HUES48 (cell line): ENCODE data around the gene ATP13A2.

Experiments
- H3K27ac ChIP-seq: one replicate; pipeline ENCODE4 v1.7.0; 2013; ENCODE audit warnings: low read depth, low read length, inconsistent platforms
- H3K27me3 ChIP-seq: 2 replicates; pipeline ENCODE4 v1.6.1; 2013; ENCODE audit warnings: mild to moderate bottlenecking, low read length; ENCODE audit not compliant: control insufficient read depth, insufficient read depth
- H3K36me3 ChIP-seq: 2 replicates; pipeline ENCODE4 v1.6.1; 2013; ENCODE audit warnings: low read length; ENCODE audit not compliant: control insufficient read depth, insufficient read depth
- H3K4me1 ChIP-seq: 2 replicates; pipeline ENCODE4 v1.6.1; 2013; ENCODE audit warnings: mild to moderate bottlenecking, low read length; ENCODE audit not compliant: control insufficient read depth, insufficient read depth
- H3K4me3 ChIP-seq: 2 replicates; pipeline ENCODE4 v1.5.1; 2013; ENCODE audit warnings: mild to moderate bottlenecking, low read depth, low read length
- H3K9ac ChIP-seq: 2 replicates; pipeline ENCODE4 v1.6.1; 2013; ENCODE audit warnings: mild to moderate bottlenecking, low read depth, low read length, moderate library complexity
- H3K9me3 ChIP-seq: 2 replicates; pipeline ENCODE4 v1.6.1; 2013; ENCODE audit warnings: low read length; ENCODE audit not compliant: control insufficient read depth, insufficient read depth

Gene ATP13A2, protein sequence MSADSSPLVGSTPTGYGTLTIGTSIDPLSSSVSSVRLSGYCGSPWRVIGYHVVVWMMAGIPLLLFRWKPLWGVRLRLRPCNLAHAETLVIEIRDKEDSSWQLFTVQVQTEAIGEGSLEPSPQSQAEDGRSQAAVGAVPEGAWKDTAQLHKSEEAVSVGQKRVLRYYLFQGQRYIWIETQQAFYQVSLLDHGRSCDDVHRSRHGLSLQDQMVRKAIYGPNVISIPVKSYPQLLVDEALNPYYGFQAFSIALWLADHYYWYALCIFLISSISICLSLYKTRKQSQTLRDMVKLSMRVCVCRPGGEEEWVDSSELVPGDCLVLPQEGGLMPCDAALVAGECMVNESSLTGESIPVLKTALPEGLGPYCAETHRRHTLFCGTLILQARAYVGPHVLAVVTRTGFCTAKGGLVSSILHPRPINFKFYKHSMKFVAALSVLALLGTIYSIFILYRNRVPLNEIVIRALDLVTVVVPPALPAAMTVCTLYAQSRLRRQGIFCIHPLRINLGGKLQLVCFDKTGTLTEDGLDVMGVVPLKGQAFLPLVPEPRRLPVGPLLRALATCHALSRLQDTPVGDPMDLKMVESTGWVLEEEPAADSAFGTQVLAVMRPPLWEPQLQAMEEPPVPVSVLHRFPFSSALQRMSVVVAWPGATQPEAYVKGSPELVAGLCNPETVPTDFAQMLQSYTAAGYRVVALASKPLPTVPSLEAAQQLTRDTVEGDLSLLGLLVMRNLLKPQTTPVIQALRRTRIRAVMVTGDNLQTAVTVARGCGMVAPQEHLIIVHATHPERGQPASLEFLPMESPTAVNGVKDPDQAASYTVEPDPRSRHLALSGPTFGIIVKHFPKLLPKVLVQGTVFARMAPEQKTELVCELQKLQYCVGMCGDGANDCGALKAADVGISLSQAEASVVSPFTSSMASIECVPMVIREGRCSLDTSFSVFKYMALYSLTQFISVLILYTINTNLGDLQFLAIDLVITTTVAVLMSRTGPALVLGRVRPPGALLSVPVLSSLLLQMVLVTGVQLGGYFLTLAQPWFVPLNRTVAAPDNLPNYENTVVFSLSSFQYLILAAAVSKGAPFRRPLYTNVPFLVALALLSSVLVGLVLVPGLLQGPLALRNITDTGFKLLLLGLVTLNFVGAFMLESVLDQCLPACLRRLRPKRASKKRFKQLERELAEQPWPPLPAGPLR

DNA sequence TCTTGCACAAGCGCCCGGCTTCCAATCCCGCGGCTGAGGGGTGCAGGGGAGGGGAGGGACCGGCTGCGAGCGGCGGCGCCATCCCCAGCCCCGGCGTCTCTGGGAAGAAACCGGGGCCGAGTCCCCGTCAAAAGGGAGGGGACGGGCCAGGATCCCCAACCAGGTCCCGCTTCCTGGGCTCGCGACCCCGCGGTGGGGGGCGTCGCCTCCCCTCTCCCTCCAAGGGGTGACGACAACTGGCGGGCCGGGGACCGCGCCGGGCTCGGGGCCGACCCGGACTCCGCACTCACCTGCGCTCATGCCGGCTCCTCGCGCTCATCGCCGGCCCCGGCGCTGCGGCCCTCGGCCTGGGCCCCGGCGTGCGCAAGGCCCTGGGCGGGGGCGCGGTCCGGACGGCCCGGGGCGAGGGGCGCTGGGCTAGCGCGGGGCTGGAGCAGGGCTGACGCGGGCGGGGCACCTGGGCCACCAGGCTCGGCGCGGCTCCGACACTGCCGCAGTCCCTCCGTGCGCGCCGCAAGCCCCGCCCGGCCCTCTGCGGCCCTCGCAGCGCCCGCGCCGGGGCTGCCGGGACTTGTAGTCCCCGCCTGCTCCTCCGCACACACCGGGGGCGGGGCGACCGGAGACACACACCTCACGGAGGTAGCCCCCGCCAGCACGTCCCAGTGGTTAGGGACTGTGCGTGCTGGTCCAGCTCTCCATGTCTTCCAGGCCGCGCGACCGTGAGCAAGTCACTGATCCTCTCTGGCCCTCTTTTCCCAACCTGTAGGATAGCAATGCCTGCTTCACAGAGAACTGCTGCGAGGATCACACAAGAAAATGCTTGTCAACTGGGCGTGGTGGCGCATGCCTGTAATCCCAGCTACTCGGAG is at the start of gene ATP13A2:
ATP13A2 (minus strand) TSS at position 490 of the 869 bp plus-strand sequence; CDS start at position 300, 190 bp downstream.
- H3K4me3 ChIP-seq, result peak within 1 kb of the TSS; percentile 88
- no peaks in the 10 kb centered on the region for H3K27me3 ChIP-seq
- no peaks in the 10 kb centered on the region for H3K9me3 ChIP-seq
- peaks cover 60% of the 10 kb centered on the region for H3K4me1 ChIP-seq
- peak within 1 kb of the TSS; percentile 42 for H3K27ac ChIP-seq
- peak within 1 kb of the TSS; percentile 43; the same call in 1 of the 2 replicates for H3K9ac ChIP-seq
- H3K36me3 ChIP-seq, result no peaks in the 10 kb centered on the region

DNA sequence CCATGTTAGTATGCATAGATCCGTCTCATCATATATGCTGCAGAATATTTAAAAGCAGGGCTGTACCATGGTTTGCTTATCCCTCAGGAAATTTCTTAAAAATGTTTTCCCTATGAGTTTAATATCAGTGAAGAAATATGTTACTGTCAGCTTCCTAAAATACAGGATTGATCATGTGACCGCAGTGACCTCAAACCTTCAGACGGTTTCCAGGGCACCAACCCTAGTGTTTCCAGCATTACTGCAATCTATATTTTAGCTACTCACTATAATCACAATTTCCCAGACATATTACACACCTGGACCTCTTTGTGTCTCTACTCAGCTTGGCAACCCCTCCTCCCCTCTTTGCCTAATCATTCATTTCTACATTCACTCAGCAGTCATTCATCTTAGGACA is 49.8 kb upstream of the ATP13A2 start:
- H3K4me1 ChIP-seq, result peaks cover 15% of the 10 kb centered on the region
- no peak overlapping the region for H3K9ac ChIP-seq
- no peaks in the 10 kb centered on the region for H3K9me3 ChIP-seq
- H3K27me3 ChIP-seq, result no peaks in the 10 kb centered on the region
- H3K4me3 ChIP-seq, result no peak overlapping the region
- H3K36me3 ChIP-seq, result no peaks in the 10 kb centered on the region
- no peak overlapping the region for H3K27ac ChIP-seq

DNA sequence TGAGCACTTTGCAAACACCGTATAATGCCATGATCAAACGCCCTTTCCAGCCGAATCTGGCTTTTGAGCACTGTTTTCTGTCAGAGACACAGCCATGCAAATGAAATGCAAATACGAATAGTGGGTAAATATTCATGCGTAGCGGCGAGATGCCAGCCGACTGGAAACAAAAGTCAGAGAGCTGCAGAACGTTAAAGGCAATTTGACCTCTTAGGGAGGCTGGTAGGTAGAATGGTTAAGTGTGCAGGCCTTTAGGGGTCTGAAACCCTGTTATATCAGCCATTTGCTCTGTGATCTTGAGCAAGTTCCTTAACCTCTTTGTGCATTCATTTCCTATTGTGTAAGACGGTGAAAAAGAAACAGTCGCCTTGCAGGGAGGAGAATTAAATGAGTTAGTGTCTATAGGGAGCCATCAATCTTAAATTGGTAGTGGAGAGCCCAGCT is 48.6 kb upstream of the ATP13A2 start:
- H3K4me1 ChIP-seq, result peaks cover 15% of the 10 kb centered on the region
- H3K36me3 ChIP-seq, result no peaks in the 10 kb centered on the region
- no peak overlapping the region for H3K4me3 ChIP-seq
- no peaks in the 10 kb centered on the region for H3K27me3 ChIP-seq
- peak overlapping the region; percentile 23 for H3K27ac ChIP-seq
- H3K9ac ChIP-seq, result no peak overlapping the region
- no peaks in the 10 kb centered on the region for H3K9me3 ChIP-seq

DNA sequence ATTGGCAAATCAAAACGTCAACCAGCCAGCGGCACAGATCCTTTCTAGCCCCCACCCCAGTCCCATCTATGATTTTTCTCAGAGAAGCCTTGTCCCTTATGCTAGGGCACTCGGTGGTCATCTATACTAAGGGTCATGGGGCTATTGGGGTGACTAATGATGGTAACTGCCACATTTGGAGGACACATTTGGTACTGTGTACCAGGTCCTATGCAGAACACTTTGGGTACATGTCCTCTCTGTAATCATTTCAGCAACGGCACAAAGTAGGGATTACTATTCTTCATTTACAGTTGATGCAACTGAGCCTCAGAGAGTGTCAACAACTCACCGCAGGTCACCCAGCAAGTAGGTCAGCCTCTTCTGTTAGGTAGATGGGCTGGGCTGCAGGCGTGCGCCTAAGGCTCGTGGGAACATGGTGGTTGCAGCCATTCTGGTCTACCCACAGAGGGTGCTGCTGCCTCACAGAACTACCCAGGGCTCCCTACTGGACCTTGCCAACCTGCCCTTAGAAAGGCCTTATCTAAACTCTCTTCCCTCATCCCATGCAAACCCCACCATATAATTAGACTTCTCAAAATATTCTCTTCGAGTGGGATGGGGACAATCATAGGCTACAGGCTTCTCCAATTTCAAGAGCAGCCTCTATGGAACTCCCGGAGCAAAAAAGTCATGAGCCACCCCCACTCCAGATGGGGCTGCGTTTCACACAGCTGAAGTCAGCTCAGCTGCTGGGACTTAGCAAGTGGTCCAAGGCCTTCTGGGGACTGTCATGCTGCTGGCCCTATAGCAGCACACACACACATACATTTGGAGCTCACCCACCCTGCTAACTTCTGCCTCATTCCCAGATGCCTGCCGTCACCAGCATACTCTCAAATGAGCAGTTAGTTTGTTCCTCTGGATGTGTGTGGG is 47.9 kb upstream of the ATP13A2 start:
- no peaks in the 10 kb centered on the region for H3K36me3 ChIP-seq
- H3K4me1 ChIP-seq, result peaks cover 15% of the 10 kb centered on the region
- no peaks in the 10 kb centered on the region for H3K9me3 ChIP-seq
- H3K4me3 ChIP-seq, result no peak overlapping the region
- no peaks in the 10 kb centered on the region for H3K27me3 ChIP-seq
- H3K27ac ChIP-seq, result peak overlapping the region; percentile 23
- no peak overlapping the region for H3K9ac ChIP-seq

DNA sequence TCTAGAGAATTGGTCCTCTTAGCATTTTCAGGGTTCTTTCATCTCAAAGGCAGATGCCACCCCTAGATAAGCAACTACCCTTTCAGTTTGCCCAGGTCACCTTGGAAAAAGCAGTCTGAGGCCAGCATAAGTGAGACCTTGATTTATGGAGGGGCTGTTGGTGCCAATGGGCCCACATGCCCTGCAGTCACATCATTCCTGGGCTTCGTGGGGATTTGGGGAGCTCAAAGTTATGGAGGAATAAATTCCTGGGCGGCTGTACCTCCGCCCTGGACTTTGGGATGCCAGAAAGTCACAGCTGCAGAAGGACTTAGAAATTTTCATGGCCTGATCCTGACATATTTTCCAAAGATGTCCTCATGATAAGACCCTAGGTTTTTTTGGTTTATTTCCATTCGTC is 44.8 kb upstream of the ATP13A2 start:
- H3K36me3 ChIP-seq, result peaks cover under 1% of the 10 kb centered on the region
- H3K9me3 ChIP-seq, result no peaks in the 10 kb centered on the region
- H3K4me3 ChIP-seq, result no peak overlapping the region
- H3K9ac ChIP-seq, result no peak overlapping the region
- no peaks in the 10 kb centered on the region for H3K27me3 ChIP-seq
- H3K27ac ChIP-seq, result no peak overlapping the region
- H3K4me1 ChIP-seq, result peaks cover 21% of the 10 kb centered on the region

DNA sequence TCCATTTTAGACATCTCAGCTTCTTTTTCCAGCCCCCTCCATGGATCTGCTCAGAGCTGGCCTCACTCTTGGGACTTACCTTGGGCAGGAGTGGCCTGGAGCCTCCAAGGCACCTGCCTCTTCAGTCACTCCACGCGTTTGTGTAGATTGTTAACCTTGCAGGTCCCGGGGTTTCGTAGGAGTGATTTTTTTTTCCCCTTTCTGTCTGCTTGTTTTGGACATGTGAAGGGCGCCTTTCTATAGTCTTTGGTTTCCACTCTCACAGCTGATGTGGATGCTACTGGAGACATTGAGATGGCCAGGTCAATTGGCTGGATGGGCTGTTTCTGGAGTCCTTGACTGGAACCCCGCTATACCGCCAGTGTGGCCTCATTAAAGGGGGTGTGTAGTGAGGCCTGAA is 44.1 kb upstream of the ATP13A2 start:
- H3K27me3 ChIP-seq, result no peaks in the 10 kb centered on the region
- H3K9ac ChIP-seq, result no peak overlapping the region
- H3K4me1 ChIP-seq, result peaks cover 20% of the 10 kb centered on the region
- no peaks in the 10 kb centered on the region for H3K9me3 ChIP-seq
- no peak overlapping the region for H3K4me3 ChIP-seq
- peaks cover 8% of the 10 kb centered on the region for H3K36me3 ChIP-seq
- H3K27ac ChIP-seq, result no peak overlapping the region

DNA sequence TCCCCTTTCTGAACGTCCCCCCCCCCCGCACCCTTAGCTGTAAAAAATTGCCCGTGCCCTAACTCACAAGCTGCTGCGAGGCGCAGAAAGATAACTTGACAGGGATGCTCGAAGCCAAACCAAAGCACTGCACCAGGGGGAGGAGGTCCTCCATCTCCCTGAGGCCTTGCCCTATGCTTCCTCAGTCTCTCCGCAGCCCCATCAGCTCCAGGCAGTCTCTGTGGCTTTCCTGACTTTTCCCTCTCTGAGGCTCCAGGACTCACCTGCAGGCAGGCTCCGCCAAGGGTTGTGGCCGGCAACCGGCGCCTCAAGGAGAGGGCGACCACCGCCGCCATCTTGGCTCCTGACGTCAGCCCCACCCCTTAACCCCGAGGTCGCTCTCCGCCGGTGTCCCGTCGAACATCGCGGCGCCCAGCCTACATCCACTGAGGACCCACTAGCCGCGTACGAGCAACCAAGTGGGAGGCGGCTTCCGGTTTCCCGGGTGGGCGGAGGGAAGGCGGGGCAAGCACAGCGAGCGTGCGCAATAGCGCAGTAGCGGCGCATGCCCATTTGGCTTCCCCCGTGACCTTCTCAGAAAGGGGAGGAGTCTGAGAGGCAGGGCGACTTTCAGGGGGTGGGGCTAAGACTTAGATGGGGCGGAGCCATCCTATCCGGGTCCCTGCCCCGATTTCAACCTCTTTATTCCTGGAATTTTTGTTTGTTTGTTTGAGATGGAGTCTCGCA is 42.1 kb upstream of the ATP13A2 start, which contains the start of gene SDHB:
SDHB (minus strand) TSS at position 348 of the 726 bp plus-strand sequence; CDS start at position 335, 13 bp downstream.
- peaks cover 10% of the 10 kb centered on the region for H3K4me1 ChIP-seq
- H3K9ac ChIP-seq, result peak within 1 kb of the TSS; percentile 80

DNA sequence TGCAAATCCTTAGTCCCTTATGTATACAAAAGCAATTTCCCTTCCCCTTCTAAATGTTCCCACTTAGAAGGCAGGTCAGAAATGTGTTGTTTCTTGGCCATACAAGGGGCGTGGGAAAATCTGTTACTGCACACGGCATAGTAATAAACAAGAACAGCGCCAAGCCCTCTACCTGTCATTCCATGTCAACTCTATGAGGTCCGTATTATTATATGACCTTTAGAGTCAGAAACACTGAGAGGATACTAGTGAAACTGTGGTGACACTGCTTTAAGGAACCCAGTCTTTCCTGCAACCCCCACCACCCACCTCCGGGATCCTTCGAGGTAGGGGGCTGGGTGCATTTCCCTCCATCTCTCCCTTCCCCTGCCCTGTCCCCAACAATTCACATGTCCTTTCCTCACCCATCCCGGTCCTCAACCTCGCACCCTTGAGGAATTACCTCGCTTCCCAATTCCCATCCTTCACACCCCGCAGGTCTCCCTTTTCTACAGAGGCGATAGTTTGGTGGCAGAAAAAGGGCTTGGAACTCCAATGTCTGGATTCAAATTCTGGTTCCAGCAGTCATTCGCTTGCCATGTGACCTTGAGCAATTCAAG is 41.5 kb upstream of the ATP13A2 start:
- Histone ChIP-seq H3K27ac (peak overlapping the region; percentile 80), H3K27me3 (no peaks in the 10 kb centered on the region), H3K9ac (peak overlapping the region; percentile 80), H3K4me1 (peaks cover 10% of the 10 kb centered on the region), H3K36me3 (peaks cover 20% of the 10 kb centered on the region), H3K9me3 (no peaks in the 10 kb centered on the region), H3K4me3 (peak overlapping the region; percentile 97)

More for the DNA sequence above, 42.1 kb upstream of the ATP13A2 start, which contains the start of gene SDHB:
- H3K27ac ChIP-seq, result peak within 1 kb of the TSS; percentile 80
- H3K9me3 ChIP-seq, result no peaks in the 10 kb centered on the region
- no peaks in the 10 kb centered on the region for H3K27me3 ChIP-seq
- H3K4me3 ChIP-seq, result peak within 1 kb of the TSS; percentile 97
- peaks cover 20% of the 10 kb centered on the region for H3K36me3 ChIP-seq

DNA sequence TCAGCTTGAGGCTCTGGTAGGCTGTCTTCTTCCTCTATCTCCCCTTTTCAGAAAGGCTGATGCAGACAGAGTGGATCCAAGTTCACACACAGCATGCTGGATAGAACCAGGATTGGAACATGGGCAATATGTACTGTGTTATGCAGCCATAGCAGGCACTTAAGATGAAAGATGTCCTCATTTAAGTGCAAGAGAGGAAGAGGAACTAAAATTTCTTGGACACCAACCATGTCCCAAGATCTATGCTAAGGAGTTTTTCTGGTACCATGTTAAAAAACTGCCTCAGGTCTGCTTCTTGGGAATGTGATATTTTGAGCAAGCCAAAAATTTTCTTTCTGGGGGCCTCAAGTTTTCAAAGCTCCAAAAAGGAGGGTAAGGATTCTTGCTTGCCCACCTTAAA is 40.9 kb upstream of the ATP13A2 start:
- Histone ChIP-seq H3K9ac (no peak overlapping the region), H3K27ac (no peak overlapping the region), H3K36me3 (peaks cover 20% of the 10 kb centered on the region), H3K27me3 (no peaks in the 10 kb centered on the region), H3K4me1 (peaks cover 10% of the 10 kb centered on the region), H3K4me3 (peak overlapping the region; percentile 97), H3K9me3 (no peaks in the 10 kb centered on the region)
